Activated naive CD4-positive, alpha-beta T cell treated with anti-CD3 and anti-CD28 coated beads, Interleukin-2, amount 10 ng/mL, durations not matched to agents 7 days and 5 days (primary cell): ENCODE measurements around the gene TMEM150A.
A peak's percentile ranks its signal among the peaks of the same experiment; 100 is the strongest.
"Not testable (repeated sequence)": the region's sequence is repeated elsewhere in the genome, so short reads cannot be mapped to it uniquely, and the experiment has no call there.

ENCODE experiments used
- CTCF ChIA-PET: fragments of 350-600 bp; sonication (Branson Sonifier 250); formaldehyde crosslinking; loops from one replicate; lab custom pipeline; 2021; ENCODE audit warnings: antibody characterized with exemption; lab: Charles Lee
- DNase-seq: peaks from one replicate; pipeline ENCODE4 v3.0.0-alpha.2; 2020
- H3K27ac Mint-ChIP-seq: one replicate; pipeline ENCODE4 v1.8.0; 2021; ENCODE audit warnings: mild to moderate bottlenecking, moderate library complexity, mixed read lengths
- H3K27me3 Mint-ChIP-seq: one replicate; pipeline ENCODE4 v1.8.0; 2021; ENCODE audit warnings: mild to moderate bottlenecking, mixed read lengths
- H3K36me3 Mint-ChIP-seq: one replicate; pipeline ENCODE4 v1.8.0; 2021; ENCODE audit warnings: mixed read lengths
- H3K4me1 Mint-ChIP-seq: one replicate; pipeline ENCODE4 v1.8.0; 2021; ENCODE audit warnings: mixed read lengths
- H3K4me3 Mint-ChIP-seq: one replicate; pipeline ENCODE4 v1.8.0; 2021; ENCODE audit warnings: mild to moderate bottlenecking, moderate library complexity, mixed read lengths
- H3K9me3 Mint-ChIP-seq: one replicate; pipeline ENCODE4 v1.8.0; 2021; ENCODE audit warnings: mixed read lengths

Gene TMEM150A

DNA sequence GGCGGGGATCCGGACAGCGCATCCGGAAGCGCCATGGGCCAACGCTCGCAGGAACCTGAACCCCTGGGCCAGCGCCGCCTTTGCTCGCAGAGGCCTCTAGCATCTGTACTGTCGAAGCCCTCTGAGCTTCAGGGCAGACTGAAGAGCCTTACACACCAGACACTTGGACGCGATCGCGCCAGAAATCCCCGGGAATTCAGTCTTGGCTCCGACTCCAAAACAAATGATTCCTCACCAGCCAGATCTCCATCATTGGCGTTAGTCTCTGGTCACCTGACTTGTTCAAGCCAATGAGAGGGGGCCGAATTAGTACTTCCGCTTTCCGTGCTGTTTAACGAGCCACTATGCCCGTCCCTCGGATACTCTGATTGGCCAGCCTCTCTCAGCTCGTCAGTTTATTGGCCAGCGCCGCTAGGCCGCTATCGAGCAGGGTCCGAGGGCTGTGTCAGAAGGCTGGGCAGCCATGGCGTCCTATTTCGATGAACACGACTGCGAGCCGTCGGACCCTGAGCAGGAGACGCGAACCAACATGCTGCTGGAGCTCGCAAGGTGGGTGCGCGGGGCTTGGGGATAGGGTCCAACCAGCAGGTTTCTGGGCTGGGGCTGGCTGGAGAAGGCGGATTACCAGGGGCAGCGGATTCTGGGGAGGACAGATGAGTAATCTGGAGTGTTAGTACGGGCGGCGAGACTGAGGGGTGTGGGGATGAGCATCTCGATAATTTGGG is 7.0 kb downstream of the TMEM150A start, which contains the start of gene RNF181:
TSS of gene RNF181 (plus strand) at position 445 of the 725 bp plus-strand sequence. CDS start at position 464, 19 bp downstream.
- H3K27ac Mint-ChIP-seq = peak within 1 kb of the TSS; percentile 91
- peaks cover 21% of the 10 kb centered on the region for H3K36me3 Mint-ChIP-seq
- H3K4me1 Mint-ChIP-seq = peaks cover 38% of the 10 kb centered on the region
- peak within 1 kb of the TSS; percentile 99 for H3K4me3 Mint-ChIP-seq
- H3K9me3 Mint-ChIP-seq = no peaks in the 10 kb centered on the region
- CTCF ChIA-PET = interaction anchor here (1.2 to 1.8 kb wide), 5 partner anchors 9 to 175 kb away, joined by 3 to 8 read pairs (median 3); no protein-coding TSS in a partner anchor
- DNase-seq = peak; percentile 96
- H3K27me3 Mint-ChIP-seq = no peaks in the 10 kb centered on the region

- Mint-ChIP-seq H3K9me3 (no peaks in the 10 kb centered on the region), H3K27ac (peak overlapping the region; percentile 91), H3K4me1 (peaks cover 44% of the 10 kb centered on the region), H3K27me3 (no peaks in the 10 kb centered on the region), H3K4me3 (peak overlapping the region; percentile 99), H3K36me3 (peaks cover 21% of the 10 kb centered on the region)
- no peak for DNase-seq
- CTCF ChIA-PET = interaction anchor here (1.2 to 1.8 kb wide), 4 partner anchors 9 to 175 kb away, joined by 3 to 8 read pairs (median 3); no protein-coding TSS in a partner anchor
Measured at GRCh38 chr2:85594715-85595300, 7.7 kb downstream of the TMEM150A start.

- Mint-ChIP-seq H3K36me3 (peaks cover 18% of the 10 kb centered on the region), H3K4me1 (peaks cover 56% of the 10 kb centered on the region), H3K4me3 (peak overlapping the region; percentile 99), H3K27me3 (no peaks in the 10 kb centered on the region), H3K9me3 (no peaks in the 10 kb centered on the region), H3K27ac (no peak overlapping the region)
- CTCF ChIA-PET = interaction anchor here (1.2 kb wide), 1 partner anchor 41 kb away, joined by 3 read pairs; no protein-coding TSS in a partner anchor
- DNase-seq = no peak
Measured at GRCh38 chr2:85593023-85593422, 9.5 kb downstream of the TMEM150A start.

- CTCF ChIA-PET = interaction anchor here (1.2 kb wide), 1 partner anchor 40 kb away, joined by 3 read pairs; no protein-coding TSS in a partner anchor
- DNase-seq, H3K9me3 Mint-ChIP-seq, H3K27ac Mint-ChIP-seq, H3K27me3 Mint-ChIP-seq, H3K4me3 Mint-ChIP-seq: not testable (repeated sequence)
- Mint-ChIP-seq H3K4me1 (peaks cover 63% of the 10 kb centered on the region), H3K36me3 (peaks cover 18% of the 10 kb centered on the region)
Measured at GRCh38 chr2:85592299-85592698, 10.2 kb downstream of the TMEM150A start.

DNA sequence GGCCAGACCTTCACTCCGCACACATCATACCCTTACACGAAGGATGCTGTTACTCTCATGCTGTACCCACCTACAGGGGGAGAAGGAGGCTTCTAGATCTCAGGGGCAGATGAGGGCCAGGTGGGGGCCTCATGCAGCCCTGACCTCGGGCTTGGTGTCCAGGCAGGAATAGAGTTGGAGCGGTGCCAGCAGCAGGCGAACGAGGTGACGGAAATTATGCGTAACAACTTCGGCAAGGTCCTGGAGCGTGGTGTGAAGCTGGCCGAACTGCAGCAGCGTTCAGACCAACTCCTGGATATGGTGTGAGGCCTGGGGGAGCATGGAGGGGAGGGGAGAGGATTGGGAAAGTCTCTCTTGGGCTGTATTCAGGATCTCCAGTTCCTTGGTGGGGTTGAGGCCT is 10.9 kb downstream of the TMEM150A start:
- H3K27me3 Mint-ChIP-seq = no peaks in the 10 kb centered on the region
- DNase-seq = no peak
- CTCF ChIA-PET = no interaction called here
- peaks cover 13% of the 10 kb centered on the region for H3K36me3 Mint-ChIP-seq
- H3K4me3 Mint-ChIP-seq = no peak overlapping the region
- no peak overlapping the region for H3K27ac Mint-ChIP-seq
- H3K9me3 Mint-ChIP-seq = no peaks in the 10 kb centered on the region
- H3K4me1 Mint-ChIP-seq = peaks cover 57% of the 10 kb centered on the region

DNA sequence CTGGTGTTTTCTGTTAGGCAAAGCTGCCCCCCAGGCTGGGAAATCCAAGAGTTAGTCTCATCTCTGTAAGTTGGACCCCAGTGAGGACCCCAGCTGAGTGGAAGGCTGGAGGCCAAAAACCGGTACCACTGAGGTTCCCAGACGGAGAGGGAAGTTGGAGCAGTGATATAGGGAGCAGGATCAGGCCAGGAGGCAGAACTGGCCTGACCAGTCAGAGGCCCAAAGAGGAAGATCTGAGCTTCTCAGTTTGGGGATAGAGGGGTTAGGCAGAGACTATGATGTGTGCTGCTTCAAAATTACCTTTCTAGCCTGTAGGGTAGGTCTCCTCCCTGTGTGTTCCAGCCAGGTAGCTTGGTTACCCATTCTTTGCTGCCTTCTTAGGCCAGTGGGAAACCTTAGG is 11.5 kb downstream of the TMEM150A start:
- Mint-ChIP-seq H3K4me1 (peaks cover 58% of the 10 kb centered on the region), H3K36me3 (peaks cover 13% of the 10 kb centered on the region), H3K27ac (no peak overlapping the region), H3K9me3 (no peaks in the 10 kb centered on the region), H3K4me3 (no peak overlapping the region), H3K27me3 (no peaks in the 10 kb centered on the region)
- DNase-seq = no peak
- CTCF ChIA-PET = no interaction called here

DNA sequence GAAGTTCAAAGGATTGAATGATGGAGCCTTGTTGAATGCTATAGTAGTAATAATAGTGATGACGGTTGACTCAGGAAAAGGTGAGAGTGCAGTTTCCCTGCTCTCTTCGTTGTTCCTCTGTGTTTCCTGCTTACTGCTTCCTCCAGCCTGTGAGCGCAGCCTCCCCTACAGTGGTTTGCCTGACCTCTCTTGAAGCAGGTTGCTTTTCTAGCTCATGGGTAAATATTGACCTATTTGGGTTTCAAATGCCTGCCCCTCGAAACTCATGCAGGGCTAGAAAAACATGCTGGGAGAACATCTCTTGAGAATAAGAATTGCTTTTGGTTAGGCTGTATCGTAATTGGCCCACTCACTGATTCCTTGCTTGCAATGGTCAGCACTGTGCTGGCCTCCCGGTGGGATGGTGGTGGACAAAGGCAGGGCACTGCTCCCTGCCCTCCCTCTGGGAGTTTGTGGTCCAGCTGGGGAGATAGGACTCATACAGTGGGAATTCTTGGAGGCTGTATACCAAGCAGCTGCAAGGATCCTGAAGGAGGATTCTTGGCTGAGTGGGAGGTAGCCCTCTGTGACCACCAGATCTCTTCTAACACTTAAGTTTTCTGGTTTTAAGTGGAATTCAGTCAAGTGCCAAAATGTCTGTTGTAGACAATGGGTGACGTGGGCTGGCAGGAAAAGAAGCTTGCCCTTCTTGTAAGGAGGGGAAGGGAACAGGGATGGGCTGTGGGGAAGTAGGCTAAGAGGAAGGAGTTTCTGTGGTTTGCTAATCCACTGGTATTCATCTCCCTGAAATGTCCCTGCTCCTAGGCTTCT is 12.3 kb downstream of the TMEM150A start:
- Mint-ChIP-seq H3K9me3 (no peaks in the 10 kb centered on the region), H3K36me3 (peaks cover 13% of the 10 kb centered on the region), H3K27ac (no peak overlapping the region), H3K27me3 (no peaks in the 10 kb centered on the region), H3K4me3 (no peak overlapping the region), H3K4me1 (peaks cover 59% of the 10 kb centered on the region)
- no peak for DNase-seq
- CTCF ChIA-PET = no interaction called here

- Mint-ChIP-seq H3K4me1 (peaks cover 56% of the 10 kb centered on the region), H3K27me3 (no peaks in the 10 kb centered on the region), H3K9me3 (no peaks in the 10 kb centered on the region), H3K27ac (no peak overlapping the region), H3K4me3 (no peak overlapping the region), H3K36me3 (peaks cover 16% of the 10 kb centered on the region)
- CTCF ChIA-PET = no interaction called here
- no peak for DNase-seq
Measured at GRCh38 chr2:85589181-85589580, 13.3 kb downstream of the TMEM150A start.

- Mint-ChIP-seq H3K4me1 (peaks cover 57% of the 10 kb centered on the region), H3K4me3 (no peak overlapping the region), H3K9me3 (no peaks in the 10 kb centered on the region), H3K27me3 (no peaks in the 10 kb centered on the region), H3K36me3 (peaks cover 12% of the 10 kb centered on the region), H3K27ac (no peak overlapping the region)
- CTCF ChIA-PET = no interaction called here
- no peak for DNase-seq
Measured at GRCh38 chr2:85588645-85589044, 13.9 kb downstream of the TMEM150A start.

- no peaks in the 10 kb centered on the region for H3K27me3 Mint-ChIP-seq
- no peaks in the 10 kb centered on the region for H3K9me3 Mint-ChIP-seq
- H3K36me3 Mint-ChIP-seq = peaks cover 16% of the 10 kb centered on the region
- DNase-seq = no peak
- CTCF ChIA-PET = no interaction called here
- no peak overlapping the region for H3K4me3 Mint-ChIP-seq
- H3K4me1 Mint-ChIP-seq = peaks cover 58% of the 10 kb centered on the region
- H3K27ac Mint-ChIP-seq = no peak overlapping the region
Measured at GRCh38 chr2:85588236-85588635, 14.3 kb downstream of the TMEM150A start.

DNA sequence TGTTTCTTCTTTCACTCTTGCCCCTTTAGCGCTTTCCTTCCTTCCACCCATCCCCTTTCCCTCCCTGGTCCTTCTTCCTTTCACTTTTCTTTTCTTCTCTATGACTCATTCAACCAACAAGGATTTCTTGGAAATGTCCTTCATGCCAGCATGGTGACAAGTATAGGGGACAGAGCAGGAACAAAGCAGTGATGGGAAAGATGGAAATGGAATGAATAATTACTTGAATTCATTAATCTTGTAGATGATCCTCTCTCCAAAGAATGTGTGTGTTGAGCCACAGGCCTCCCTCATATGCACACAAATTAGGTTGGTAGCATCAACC is 16.8 kb downstream of the TMEM150A start:
- Mint-ChIP-seq H3K27ac (peak overlapping the region; percentile 90), H3K4me3 (peak overlapping the region; percentile 85), H3K27me3 (no peaks in the 10 kb centered on the region), H3K4me1 (peaks cover 70% of the 10 kb centered on the region), H3K9me3 (no peaks in the 10 kb centered on the region), H3K36me3 (peaks cover 25% of the 10 kb centered on the region)
- CTCF ChIA-PET = no interaction called here
- DNase-seq = no peak

GRCh38 chr2:85584857-85585780 is 17.4 kb downstream of the TMEM150A start:
- Mint-ChIP-seq H3K36me3 (peaks cover 28% of the 10 kb centered on the region), H3K4me3 (peak overlapping the region; percentile 85), H3K4me1 (peaks cover 69% of the 10 kb centered on the region), H3K9me3 (no peaks in the 10 kb centered on the region), H3K27me3 (no peaks in the 10 kb centered on the region), H3K27ac (peak overlapping the region; percentile 90)
- CTCF ChIA-PET = no interaction called here
- DNase-seq = peak; percentile 48

DNA sequence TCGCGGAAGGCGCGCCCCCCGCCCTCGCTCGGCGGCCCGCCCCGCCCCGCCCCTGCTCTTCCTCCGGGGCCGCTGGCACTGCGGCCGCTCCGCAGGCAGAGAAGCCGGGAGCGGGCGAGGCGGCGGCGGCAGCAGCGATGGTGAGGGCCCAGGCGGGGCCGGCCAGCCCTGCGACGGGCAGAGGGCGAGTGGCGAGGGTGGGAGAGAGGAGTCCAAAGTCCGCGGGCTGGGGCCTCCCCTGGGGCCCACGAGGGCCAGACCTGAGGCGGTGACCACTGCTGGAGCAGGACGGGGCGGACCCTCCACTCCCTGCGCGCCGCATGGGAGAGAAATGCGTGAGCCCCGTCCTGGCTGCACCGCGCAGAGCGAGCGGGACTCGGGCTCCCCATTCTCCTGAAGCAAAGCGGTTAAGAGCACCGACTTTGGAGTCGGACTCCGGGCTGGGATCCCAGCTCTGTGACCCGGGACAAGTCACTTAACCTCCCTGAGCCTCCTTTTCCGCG is 18.1 kb downstream of the TMEM150A start, which contains the start of gene VAMP5:
TSS of gene VAMP5 (plus strand) at position 78 of the 503 bp plus-strand sequence. CDS start at position 138, 60 bp downstream.
- Mint-ChIP-seq H3K27ac (peak within 1 kb of the TSS; percentile 93), H3K4me3 (peak within 1 kb of the TSS; percentile 85), H3K4me1 (peaks cover 72% of the 10 kb centered on the region), H3K36me3 (peaks cover 32% of the 10 kb centered on the region), H3K9me3 (no peaks in the 10 kb centered on the region), H3K27me3 (no peaks in the 10 kb centered on the region)
- no peak for DNase-seq
- CTCF ChIA-PET = no interaction called here
